HepG2 (cell line): ENCODE measurements around the gene WNT3. TPM values are rescaled to one million over a fixed set of nuclear protein-coding genes. Genes with fewer than 3 reads are reported as not detected.

Source experiments
- ARNT2 ChIP-seq: sonication (generic); formaldehyde crosslinking; IDR thresholded peaks from 2 replicates; pipeline ENCODE4 v1.8.0; 2022; ENCODE audit warnings: mild to moderate bottlenecking, low read depth, missing genetic modification reagents, moderate library complexity
- CBFB ChIP-seq: sonication (generic); formaldehyde crosslinking; IDR thresholded peaks from 2 replicates; pipeline ENCODE4 v1.4.0; 2020; ENCODE audit warnings: missing genetic modification reagents
- CEBPG ChIP-seq: IDR thresholded peaks from 2 replicates; pipeline ENCODE4 v1.6.1; 2016
- FOSL1 ChIP-seq: sonication (generic); formaldehyde crosslinking; IDR thresholded peaks from 2 replicates; pipeline ENCODE4 v1.9.0; 2021; ENCODE audit warnings: missing genetic modification reagents, borderline replicate concordance
- HOXA5 ChIP-seq: sonication (generic); formaldehyde crosslinking; IDR thresholded peaks from 2 replicates; pipeline ENCODE4 v1.4.0; 2020; ENCODE audit warnings: missing genetic modification reagents
- KLF12 ChIP-seq: sonication (generic); formaldehyde crosslinking; IDR thresholded peaks from 2 replicates; pipeline ENCODE4 v1.4.0; 2020; ENCODE audit warnings: missing genetic modification reagents, borderline replicate concordance
- MAF1 ChIP-seq: sonication (generic); formaldehyde crosslinking; IDR thresholded peaks from 2 replicates; pipeline ENCODE4 v1.5.0; 2020; ENCODE audit warnings: missing genetic modification reagents, borderline replicate concordance
- MYC ChIP-seq: sonication (generic); formaldehyde crosslinking; IDR thresholded peaks from 2 replicates; pipeline ENCODE4 v1.9.0; 2021; ENCODE audit warnings: missing genetic modification reagents, borderline replicate concordance
- NR3C1 ChIP-seq: sonication (generic); formaldehyde crosslinking; IDR thresholded peaks from 2 replicates; pipeline ENCODE4 v1.4.0; 2020; ENCODE audit warnings: missing genetic modification reagents
- PAF1 ChIP-seq: IDR thresholded peaks from 2 replicates; pipeline ENCODE4 v1.6.1; 2016; ENCODE audit warnings: missing genetic modification reagents, missing compliant biosample characterization
- U2AF1 ChIP-seq: fragments of 200-400 bp; formaldehyde crosslinking; optimal IDR thresholded peaks from 2 replicates; pipeline ENCODE3; 2017; ENCODE audit warnings: mild to moderate bottlenecking, low read depth, low read length
- ZBTB1 ChIP-seq: sonication (generic); formaldehyde crosslinking; IDR thresholded peaks from 2 replicates; pipeline ENCODE4 v1.4.0; 2020; ENCODE audit warnings: missing genetic modification reagents, borderline replicate concordance
- ZNF160 ChIP-seq: sonication (generic); formaldehyde crosslinking; IDR thresholded peaks from 2 replicates; pipeline ENCODE4 v1.8.0; 2022; ENCODE audit warnings: mild to moderate bottlenecking, inconsistent platforms, missing genetic modification reagents
- ZNF205 ChIP-seq: IDR thresholded peaks from 2 replicates; pipeline ENCODE4 v1.6.1; 2018; ENCODE audit warnings: missing biosample characterization, missing genetic modification reagents
- ZNF232 ChIP-seq: sonication (generic); formaldehyde crosslinking; IDR thresholded peaks from 2 replicates; pipeline ENCODE4 v1.4.0; 2020; ENCODE audit warnings: missing genetic modification reagents, borderline replicate concordance
- ZNF766 ChIP-seq: sonication (generic); formaldehyde crosslinking; IDR thresholded peaks from 2 replicates; pipeline ENCODE4 v1.5.0; 2020; ENCODE audit warnings: missing genetic modification reagents, borderline replicate concordance
- ZNF83 ChIP-seq: sonication (generic); formaldehyde crosslinking; IDR thresholded peaks from 2 replicates; pipeline ENCODE4 v1.4.0; 2020; ENCODE audit warnings: missing genetic modification reagents, mild to moderate bottlenecking, borderline replicate concordance
- polyA plus RNA-seq, 8 experiments: library from polyadenylated mRNA; depleted of rRNA in 3 of 8; stranded (reverse) in 7 of 8; unstranded in 1 of 8; fragments of >200 nt; fragmentation: Illumina TruSeq in 4 of 8; extraction: Trizol in 4 of 8; gene quantifications; 2 replicates each; pipeline versions ENCODE4 v1.2.1 to v1.2.3, GENCODE V29; 2011 to 2016; ENCODE audit warnings: low read depth in 4 of 8, missing spikeins in 1 of 8, mixed read lengths in 1 of 8; ENCODE audit not compliant: insufficient read depth in 1 of 8
- total RNA-seq, 5 experiments: library from RNA; depleted of rRNA; stranded (reverse); fragments of >200 nt; fragmentation: Illumina TruSeq; extraction: Trizol; gene quantifications; 2 replicates each; pipeline ENCODE4 v1.2.3, GENCODE V29; 2016; ENCODE audit warnings: low read depth in 1 of 5
- TF ChIP-seq, protein P1 (sequence below): sonication (generic); formaldehyde crosslinking; IDR thresholded peaks from 2 replicates; pipeline ENCODE4 v1.4.0; 2020; ENCODE audit warnings: missing genetic modification reagents
- TF ChIP-seq, protein P2 (sequence below): sonication (generic); formaldehyde crosslinking; IDR thresholded peaks from 2 replicates; pipeline ENCODE4 v1.4.0; 2020; ENCODE audit warnings: missing genetic modification reagents, borderline replicate concordance
- TF ChIP-seq, protein P3 (sequence below): sonication (generic); formaldehyde crosslinking; IDR thresholded peaks from 2 replicates; pipeline ENCODE4 v1.8.0; 2022; ENCODE audit warnings: missing genetic modification reagents, mild to moderate bottlenecking, borderline replicate concordance
- TF ChIP-seq, protein P4 (sequence below): sonication (generic); formaldehyde crosslinking; IDR thresholded peaks from 2 replicates; pipeline ENCODE4 v1.4.0; 2020; ENCODE audit warnings: missing genetic modification reagents, low read depth, mild to moderate bottlenecking, borderline replicate concordance

WNT3 gene
- total and polyA plus RNA-seq, 2 of the 13 experiments (the other 11 are each of a cell fraction or from before 2014, with no cell fraction given), result 8.5 to 10.3 TPM

DNA sequence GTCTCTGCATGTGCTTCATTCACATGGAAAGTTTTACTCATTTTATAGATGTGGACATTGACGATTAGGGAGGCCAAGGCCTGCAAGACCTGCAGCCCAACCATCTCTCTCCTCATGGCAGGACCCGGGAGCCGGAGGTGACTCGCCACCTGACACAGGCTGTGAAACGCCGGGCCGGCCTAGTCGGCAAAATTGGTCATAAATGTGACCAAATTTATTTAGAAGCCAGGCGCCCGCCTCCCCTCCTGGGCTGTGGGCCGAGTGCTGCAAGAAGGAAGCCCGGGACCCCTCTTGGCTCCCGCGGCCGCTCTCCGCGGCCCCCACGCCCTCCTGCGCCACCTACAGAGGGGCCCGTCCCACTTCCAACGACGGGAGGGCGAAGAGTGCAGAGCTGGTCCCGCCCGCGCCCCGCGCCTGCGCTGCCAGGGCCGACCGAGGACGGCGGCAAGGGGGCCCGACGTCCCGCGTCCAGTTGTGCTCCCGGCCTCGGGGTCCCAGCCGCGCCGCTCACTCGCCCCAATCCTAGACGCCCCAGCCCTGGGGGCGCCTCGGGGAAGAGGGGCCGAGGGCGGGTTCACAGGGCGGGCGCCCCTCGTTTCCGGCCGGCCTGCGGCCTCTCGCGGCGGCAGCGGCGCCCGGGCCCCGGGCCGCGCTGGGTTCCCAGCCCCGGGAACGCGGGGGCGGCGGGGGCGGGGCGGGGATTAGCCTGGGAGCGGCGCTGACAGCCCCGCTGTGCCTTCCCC lies 47.5 kb downstream of the WNT3 start (continued):
- TF ChIP-seq, protein P1, sequence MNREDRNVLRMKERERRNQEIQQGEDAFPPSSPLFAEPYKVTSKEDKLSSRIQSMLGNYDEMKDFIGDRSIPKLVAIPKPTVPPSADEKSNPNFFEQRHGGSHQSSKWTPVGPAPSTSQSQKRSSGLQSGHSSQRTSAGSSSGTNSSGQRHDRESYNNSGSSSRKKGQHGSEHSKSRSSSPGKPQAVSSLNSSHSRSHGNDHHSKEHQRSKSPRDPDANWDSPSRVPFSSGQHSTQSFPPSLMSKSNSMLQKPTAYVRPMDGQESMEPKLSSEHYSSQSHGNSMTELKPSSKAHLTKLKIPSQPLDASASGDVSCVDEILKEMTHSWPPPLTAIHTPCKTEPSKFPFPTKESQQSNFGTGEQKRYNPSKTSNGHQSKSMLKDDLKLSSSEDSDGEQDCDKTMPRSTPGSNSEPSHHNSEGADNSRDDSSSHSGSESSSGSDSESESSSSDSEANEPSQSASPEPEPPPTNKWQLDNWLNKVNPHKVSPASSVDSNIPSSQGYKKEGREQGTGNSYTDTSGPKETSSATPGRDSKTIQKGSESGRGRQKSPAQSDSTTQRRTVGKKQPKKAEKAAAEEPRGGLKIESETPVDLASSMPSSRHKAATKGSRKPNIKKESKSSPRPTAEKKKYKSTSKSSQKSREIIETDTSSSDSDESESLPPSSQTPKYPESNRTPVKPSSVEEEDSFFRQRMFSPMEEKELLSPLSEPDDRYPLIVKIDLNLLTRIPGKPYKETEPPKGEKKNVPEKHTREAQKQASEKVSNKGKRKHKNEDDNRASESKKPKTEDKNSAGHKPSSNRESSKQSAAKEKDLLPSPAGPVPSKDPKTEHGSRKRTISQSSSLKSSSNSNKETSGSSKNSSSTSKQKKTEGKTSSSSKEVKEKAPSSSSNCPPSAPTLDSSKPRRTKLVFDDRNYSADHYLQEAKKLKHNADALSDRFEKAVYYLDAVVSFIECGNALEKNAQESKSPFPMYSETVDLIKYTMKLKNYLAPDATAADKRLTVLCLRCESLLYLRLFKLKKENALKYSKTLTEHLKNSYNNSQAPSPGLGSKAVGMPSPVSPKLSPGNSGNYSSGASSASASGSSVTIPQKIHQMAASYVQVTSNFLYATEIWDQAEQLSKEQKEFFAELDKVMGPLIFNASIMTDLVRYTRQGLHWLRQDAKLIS (CRISPR knock-in tag), result no peak
- TF ChIP-seq HOXA5 (CRISPR knock-in tag), result peak; percentile 81; the same call in 1 of the 2 replicates
- peak; percentile 21; the same call in 1 of the 2 replicates for TF ChIP-seq ZNF766 (CRISPR knock-in tag)
- 0 out of 2 replicates have a peak, but pooled peaks have one; percentile 27 for TF ChIP-seq FOSL1
- TF ChIP-seq, protein P2, sequence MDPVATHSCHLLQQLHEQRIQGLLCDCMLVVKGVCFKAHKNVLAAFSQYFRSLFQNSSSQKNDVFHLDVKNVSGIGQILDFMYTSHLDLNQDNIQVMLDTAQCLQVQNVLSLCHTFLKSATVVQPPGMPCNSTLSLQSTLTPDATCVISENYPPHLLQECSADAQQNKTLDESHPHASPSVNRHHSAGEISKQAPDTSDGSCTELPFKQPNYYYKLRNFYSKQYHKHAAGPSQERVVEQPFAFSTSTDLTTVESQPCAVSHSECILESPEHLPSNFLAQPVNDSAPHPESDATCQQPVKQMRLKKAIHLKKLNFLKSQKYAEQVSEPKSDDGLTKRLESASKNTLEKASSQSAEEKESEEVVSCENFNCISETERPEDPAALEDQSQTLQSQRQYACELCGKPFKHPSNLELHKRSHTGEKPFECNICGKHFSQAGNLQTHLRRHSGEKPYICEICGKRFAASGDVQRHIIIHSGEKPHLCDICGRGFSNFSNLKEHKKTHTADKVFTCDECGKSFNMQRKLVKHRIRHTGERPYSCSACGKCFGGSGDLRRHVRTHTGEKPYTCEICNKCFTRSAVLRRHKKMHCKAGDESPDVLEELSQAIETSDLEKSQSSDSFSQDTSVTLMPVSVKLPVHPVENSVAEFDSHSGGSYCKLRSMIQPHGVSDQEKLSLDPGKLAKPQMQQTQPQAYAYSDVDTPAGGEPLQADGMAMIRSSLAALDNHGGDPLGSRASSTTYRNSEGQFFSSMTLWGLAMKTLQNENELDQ, result no peak
- peak; percentile 54 for TF ChIP-seq U2AF1
- TF ChIP-seq, protein P3, sequence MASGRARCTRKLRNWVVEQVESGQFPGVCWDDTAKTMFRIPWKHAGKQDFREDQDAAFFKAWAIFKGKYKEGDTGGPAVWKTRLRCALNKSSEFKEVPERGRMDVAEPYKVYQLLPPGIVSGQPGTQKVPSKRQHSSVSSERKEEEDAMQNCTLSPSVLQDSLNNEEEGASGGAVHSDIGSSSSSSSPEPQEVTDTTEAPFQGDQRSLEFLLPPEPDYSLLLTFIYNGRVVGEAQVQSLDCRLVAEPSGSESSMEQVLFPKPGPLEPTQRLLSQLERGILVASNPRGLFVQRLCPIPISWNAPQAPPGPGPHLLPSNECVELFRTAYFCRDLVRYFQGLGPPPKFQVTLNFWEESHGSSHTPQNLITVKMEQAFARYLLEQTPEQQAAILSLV (CRISPR knock-in tag), result peak; percentile 60; the same call in 1 of the 2 replicates
- TF ChIP-seq MYC (CRISPR knock-in tag), result peak; percentile 59; the same call in 1 of the 2 replicates
- TF ChIP-seq ZBTB1 (CRISPR knock-in tag), result no peak
- TF ChIP-seq ZNF83 (CRISPR knock-in tag), result 0 out of 2 replicates have a peak, but pooled peaks have one; percentile 17
- 0 out of 2 replicates have a peak, but pooled peaks have one; percentile 30 for TF ChIP-seq CBFB (CRISPR knock-in tag)
- no peak for TF ChIP-seq ZNF205
- no peak for TF ChIP-seq PAF1 (CRISPR knock-in tag)
- TF ChIP-seq ZNF232 (CRISPR knock-in tag), result peak; percentile 78; the same call in 1 of the 2 replicates
- no peak; the same call in 1 of the 2 replicates for TF ChIP-seq ZNF160 (CRISPR knock-in tag)
- no peak for TF ChIP-seq CEBPG (CRISPR knock-in tag)
- no peak for TF ChIP-seq MAF1
- peak; percentile 41; the same call in 1 of the 2 replicates for TF ChIP-seq ARNT2 (CRISPR knock-in tag)
- TF ChIP-seq KLF12 (CRISPR knock-in tag), result no peak; the same call in none of the 2 replicates
- no peak for TF ChIP-seq NR3C1
- TF ChIP-seq, protein P4, sequence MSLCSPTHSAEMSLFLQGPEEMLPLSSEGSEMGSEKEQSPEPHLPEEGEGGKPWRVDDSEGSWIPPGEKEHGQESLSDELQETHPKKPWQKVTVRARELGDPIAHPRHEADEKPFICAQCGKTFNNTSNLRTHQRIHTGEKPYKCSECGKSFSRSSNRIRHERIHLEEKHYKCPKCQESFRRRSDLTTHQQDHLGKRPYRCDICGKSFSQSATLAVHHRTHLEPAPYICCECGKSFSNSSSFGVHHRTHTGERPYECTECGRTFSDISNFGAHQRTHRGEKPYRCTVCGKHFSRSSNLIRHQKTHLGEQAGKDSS (CRISPR knock-in tag), result peak; percentile 35; the same call in 1 of the 2 replicates
